ENCODE results near the gene IGSF21.

Gene IGSF21

DNA sequence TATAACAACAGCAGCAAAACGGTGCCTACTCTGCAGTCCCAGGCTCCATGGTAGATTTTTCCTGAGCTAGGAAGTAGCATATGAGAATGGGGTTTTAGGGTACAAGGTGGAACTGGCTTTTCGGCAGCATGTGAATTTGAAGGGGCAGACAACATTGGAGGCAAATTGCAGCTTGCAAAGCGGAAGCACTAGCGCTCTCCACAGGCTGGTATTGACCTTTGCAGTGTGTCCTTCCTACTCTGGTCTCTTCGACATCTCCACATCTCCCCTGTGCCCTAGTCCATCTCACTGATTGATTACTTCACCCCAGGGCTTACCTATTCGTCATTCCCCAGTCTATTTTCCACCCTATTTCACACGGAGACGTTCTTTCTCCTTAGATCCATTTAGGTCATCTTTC, 13.0 kb downstream of the IGSF21 start:
- DNase-seq, result no peak

DNA sequence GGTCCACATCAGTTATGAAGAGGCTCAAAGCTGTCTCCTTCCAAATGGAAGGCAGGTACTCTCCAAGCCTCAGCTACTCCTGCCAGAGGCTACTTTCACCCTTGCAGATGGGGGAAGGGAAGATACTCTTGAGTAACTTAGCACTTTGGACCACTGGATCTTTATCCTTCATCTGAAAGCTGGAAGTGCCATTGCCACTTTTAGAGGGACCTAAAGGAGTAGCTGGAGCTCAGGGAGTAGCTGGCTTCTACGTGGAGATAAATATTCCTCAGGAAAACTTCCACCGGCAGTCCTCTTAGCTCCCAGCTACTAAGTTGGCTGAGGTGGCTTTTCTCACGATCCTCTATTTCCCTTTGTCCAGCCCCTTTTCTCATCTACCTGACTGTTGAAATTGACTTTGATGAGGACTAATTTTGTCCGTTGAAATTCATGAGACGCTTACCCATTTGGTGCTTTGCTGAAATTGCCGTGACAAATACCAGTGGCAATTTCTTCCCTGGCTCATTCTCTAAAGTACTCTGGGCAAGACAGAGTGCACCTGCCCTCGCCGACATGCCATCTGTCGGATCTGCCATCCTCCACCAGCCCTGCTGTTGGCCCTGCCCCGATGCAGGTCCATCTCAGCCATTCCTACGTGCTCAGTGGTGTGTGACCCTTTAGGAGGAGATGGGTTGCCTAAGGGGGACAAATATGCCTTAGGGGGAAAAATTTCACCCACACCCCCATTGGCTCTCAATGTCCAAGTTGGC, 13.6 kb downstream of the IGSF21 start:
- no peak for DNase-seq

DNA sequence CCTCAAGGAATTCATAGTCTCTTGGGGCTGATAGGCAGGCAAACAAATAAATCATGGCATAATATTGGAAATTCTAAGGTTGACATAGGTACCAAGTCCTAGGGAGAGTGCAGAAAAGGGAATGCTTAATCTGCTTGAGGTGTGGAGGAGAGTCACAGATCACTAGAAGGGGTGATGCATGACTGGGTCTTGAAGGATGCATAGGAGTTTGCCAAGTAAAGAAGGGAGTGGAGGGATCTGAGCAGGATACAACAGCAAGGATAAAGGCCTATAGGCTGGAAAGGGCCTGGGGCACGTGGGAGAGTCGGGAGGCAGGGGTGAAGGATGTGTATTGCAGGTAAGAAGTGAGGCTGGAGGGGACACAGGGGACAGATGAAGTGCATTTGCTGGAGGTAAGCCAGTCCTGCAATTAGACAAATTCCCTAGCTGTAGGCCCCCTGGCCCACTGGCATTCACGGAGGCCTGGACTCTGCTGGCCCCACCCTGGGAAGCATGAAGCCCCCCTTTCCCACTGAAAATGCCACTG, 15.9 kb downstream of the IGSF21 start:
- DNase-seq, result no peak

DNA sequence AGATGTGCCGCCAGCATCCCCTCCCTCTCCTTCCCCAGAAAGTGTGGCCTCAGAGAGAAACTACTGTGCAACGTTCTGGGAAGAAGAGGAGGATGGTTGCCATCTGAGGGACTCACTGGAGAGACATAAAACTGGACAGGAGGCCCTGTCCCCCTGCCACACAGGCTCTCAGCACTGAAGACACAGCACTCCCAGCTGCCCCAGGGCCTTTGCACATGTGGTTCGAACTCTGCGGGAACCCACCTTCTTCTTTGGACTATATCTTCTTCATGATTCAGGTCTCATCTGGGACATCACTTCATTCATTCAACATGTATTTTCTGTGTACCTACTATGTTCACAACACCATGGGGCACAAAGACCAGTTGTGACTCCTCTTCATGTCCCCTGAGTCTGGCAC, 17.4 kb downstream of the IGSF21 start:
- DNase-seq, result no peak

DNA sequence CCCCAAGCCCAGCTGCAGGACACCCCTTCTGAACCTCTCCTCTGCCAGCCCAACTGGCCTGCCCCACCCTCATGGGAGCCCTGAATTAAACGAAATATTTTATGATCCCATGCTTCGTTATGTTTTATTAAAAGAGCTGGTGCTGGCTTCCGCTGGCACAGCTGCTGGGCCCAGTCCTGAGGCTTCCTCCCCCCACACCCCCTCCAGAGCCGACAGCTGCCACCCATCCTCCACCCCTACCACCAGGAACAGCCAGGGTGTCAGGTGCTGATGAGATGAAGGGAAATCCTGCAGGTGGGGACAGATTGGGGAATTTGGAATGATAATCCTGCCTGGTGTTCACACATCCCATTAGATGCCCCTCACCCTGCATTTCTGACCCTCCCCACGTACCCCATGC, 19.0 kb downstream of the IGSF21 start:
- DNase-seq, result no peak

DNA sequence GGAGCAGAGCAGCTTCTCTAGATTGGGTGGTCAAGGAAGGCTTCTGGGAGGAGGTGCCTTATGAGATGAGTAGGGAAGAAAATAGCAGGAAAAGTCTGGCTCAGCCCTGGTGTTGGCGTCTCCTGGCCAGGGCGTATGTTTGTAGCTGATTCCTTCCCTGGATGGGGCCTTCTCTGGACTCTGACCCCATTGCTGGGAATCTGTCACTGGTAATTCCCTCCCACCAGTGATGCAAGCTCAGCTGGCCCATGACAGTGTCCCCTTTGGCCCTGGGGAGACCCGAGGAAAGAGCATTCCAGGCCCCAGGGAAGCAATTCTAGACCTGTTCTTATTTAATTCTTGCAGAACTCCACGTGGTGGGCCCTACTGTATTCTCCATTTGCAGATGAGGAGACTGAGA, 20.7 kb downstream of the IGSF21 start:
- no peak for DNase-seq

DNA sequence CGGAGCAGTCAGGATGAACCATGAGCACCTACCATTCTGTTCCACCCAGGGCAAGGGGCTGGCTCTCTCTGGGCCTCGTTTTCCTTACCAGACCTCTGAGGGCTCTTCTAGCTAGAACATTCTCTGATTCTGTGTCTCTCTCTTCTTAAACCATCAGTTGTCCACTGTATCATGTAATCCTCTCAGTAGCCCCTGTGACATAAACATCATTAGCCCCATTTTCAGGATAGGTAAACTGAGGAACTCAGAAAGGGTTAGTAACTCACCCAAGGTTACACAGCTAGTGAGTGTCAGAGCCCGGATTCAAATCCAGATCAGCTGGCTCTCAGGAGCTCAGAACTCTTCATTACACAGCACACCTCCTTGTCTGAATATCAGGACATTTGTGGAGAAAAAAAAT, 22.8 kb downstream of the IGSF21 start:
- DNase-seq, result no peak

DNA sequence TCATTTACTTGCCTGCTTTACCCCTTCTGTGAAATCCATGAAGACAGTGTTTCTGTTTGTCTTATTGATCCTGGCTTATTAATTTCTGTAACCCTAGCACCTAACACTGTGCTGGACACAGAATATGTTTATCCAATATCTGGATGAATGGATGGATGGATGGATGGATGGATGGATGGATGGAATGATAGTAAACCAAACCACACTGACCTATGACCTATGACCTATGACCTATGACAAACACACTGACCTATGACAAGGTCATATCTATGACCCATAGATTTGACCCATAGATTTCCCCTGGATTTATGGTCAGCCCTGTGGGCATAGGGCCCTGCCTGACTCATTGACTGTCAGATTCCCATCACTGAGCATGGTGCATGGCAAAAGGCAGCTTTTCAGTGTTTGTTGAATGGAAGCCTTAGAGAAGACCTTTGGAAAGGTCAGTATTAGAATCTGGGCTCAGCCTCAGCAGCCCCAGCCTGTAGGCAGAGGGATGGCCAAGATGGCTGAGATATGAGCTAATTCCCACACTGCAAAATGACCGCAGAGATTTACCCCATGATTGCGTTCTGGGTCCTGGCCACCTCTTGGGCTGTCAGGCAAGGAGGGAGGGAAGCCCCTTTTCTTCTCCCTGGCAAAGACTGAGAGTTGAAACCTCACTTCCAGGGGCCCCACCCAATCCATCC, 24.6 kb downstream of the IGSF21 start:
- no peak for DNase-seq

DNA sequence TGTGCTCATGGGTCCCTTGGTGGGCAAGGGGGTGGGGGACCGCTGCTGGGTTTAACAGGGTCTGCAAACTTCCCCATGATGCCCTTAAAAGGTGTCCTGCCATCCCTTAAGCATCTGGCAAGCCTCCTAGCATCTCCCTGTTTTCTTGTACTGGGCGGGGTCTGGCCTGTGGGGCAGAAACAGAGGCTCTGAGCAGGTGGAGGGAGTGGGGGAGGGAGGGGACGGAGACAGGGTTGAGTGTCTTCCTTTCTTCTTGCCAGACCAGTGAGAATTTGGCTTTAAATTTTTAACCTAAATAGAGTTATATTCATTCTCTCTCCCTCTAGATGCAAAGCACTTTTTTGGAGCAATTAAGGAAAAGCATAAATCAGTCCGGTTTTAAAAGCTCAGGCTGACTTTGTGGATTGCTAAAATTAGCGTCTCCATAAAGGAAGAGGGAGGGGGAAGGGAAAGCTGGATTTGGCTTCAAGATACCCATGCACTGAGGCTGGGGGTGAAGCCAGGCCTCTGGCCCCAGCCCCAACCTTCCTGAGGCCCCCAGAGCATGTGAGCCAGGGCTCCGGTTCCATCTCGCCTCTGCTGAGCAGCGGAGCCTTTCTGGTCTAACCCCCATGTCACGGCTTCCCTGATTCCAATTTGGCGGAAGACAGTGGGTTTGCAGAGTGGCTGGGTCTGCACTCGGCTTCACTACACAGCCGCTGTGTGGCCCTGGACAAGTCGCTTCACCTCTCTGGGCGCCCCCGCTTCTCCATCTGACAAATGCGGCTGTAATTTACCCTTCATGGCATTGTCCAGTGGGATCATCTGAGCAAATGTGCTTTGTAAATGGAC, 25.3 kb downstream of the IGSF21 start:
- no peak for DNase-seq

DNA sequence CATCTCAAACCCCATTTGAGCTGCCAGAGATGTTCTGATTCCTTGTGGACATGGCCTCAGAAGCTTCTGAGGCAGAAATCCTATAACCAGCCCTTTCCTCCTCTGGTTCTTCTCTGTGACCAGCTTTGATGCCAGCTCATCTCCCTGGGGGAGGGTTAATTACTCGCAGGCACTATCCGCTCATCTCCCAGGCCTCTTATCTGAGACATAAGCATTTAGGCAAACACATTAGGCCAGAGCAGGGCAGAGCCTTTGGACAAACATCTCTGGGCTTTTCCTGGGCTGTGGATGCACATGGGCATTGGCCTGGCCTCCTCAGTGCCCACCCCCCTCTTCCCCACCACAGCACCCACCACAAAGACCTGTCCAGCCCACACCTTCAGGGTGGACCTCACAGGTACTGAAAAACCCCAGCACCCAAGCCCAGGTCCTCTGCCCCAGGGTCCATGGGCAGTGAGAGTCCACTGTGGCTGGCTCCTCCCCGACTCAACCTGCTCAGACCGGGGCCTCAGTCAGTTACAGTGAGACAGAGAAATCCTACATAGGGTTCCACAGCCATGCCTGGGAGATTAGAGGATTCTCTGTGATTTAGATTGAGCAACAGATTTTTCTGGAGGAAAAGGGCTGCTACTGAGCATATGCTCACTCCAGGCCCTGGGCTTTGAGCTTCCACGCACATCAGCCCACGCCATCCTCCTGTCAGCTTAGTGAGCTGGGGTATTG, 26.9 kb downstream of the IGSF21 start:
- DNase-seq, result no peak

DNA sequence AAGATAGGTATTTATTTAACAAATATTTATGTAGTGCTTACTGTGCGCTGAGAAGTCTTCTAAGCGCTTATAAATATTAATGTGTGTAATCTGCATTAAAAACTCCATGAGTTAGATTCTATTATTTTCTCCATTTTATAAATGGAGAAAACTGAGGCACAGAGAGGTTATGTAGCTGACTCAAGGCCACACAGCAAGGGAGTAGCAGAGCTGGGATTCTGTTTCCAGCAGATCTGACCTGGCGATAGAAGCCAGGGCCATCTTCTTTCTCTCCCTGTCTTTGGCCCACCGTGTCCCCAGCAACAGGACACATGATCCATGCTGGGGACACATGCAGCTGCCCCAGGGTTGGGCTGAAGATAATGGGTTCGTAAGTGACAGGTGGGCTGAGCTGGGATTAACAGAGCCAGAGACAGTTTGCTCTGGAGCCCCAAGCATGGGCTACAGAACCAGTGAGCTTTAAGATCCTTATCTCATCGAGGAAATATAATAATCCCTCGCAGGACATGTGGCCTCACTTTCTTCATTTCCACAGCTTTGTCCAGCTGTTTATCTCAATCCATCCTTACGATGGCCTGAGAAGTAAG, 30.3 kb downstream of the IGSF21 start:
- no peak for DNase-seq

DNA sequence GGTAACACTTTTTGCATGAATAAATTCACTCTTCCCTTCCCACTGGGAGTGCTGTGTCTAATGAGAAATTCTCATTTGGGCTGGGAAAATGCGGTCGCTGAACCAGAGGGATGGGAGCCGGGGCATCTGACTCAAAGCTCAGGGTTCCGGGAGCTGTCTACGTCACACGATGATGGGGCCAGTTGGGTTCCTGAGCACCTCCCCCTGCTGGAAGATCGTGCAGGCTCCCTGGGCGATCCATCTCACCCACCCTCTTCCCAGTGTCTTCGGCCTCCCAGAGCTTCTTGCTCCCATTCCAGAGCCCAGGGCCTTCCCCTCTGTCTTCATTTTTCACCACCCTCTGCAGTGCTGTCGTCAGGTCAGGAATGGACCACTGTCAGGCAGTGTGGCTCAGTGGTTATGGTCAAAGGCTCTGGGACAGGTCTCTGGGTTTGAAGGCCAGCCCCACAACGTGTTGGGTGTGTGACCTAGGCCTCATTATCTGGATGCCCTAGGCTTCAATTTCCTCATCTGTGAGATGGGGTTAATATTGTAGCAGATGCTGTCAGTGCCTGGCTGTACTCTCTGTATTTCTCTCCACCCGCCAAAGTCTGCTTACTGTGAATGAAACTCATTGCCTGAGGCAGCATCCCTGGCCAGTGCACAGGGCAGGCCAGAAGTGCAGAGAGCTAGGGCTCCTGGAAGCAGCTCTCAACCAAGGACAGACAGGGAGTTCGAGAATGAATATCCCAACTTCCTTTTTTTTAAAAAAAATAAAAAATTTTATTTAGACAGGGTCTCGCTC, 31.8 kb downstream of the IGSF21 start:
- DNase-seq, result no peak

DNA sequence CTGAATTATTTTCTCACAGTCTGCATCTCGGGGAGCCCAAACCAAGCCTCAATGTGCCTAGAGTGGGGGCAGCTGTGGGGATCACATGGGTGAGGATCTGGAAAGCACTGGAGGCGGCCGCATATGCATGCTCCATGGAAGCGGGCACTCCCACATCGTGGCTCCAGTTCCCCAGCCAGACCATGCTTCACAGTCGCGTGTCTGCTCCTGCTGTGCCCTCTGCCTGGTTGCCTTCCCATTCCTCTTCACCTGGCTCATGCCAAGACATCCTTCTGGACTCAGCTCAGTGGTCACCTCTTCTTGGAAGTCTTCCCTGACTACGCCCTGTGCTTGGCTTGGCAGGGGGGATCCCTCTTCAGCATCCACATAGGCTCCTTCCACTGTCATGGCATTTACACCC, 32.8 kb downstream of the IGSF21 start:
- no peak for DNase-seq

DNA sequence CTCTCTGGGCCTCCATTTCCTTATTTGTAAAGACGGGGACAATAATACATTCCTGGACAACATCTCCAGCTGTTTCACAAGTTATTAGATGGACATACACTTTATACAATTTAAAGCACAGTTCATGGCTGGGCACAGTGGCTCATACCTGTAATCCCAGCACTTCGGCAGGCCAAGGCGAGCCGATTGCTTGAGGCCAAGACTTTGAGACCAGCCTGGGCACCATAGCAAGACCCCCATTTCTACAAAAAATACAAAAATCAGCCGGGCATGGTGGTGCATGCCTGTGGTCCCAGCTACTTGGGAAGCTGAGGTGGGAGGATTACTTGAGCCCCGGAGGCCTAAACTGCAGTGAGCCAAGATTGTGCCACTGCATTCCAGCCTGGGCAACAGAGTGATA, 34.1 kb downstream of the IGSF21 start:
- DNase-seq, result no peak

DNA sequence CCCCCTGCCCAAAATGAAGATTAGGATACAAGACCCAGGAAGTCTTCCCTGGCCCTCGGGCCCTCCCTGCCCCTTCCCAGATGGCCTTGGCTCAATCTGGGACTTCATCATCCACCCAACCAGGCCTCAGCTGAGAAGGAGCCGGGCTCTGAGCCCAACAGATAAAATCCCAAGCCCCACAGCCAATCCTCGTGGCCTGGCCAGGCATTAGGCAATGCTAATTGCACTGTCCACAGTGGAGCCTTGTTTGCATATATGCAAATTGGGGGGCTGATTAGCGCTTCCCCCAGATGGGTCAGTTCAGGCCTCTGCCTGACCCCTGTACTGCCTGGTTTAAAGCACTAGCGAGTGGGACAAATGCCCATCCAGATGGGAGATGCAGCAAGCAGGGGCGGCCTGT, 34.9 kb downstream of the IGSF21 start:
- no peak for DNase-seq

DNA sequence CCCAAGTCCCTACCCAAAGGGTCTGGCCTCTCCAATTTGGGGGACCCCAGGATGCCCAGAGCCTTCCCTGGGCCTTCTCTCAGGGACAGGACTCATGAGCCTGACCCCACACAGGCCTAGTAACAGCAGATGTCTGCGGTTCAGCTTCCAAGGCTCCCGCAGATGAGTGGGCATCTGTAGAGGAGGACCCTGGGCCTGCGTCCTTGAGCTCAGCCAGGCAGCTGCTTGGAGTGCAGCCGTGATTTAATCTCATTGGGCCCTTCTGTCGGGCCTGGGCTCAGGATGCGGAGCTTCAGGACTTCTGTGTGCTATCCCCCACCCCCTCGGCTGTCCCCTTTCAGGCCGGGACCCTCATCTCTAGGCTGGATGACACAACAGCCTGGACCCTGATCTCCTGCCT, 35.4 kb downstream of the IGSF21 start:
- no peak for DNase-seq

DNA sequence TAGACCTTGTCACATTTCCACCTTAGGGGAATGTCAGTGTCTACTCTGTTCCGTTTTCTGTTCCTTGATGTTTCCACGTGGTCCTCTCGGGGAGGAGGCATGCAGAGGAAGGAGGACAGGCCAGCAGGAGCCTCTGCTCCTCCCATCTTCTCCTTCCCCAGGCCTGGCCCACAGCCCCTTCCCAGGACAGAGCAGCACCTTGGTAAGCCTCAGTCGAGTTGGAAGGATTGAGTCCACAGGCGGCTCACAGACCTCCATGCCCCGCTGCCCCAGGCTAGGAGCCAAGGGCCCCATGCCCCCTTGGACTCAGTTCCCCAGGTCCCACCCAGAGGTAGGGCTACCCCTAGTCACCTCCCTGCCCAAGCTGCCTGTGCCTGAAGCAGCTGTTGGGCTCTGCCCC, 36.5 kb downstream of the IGSF21 start:
- DNase-seq, result no peak

DNA sequence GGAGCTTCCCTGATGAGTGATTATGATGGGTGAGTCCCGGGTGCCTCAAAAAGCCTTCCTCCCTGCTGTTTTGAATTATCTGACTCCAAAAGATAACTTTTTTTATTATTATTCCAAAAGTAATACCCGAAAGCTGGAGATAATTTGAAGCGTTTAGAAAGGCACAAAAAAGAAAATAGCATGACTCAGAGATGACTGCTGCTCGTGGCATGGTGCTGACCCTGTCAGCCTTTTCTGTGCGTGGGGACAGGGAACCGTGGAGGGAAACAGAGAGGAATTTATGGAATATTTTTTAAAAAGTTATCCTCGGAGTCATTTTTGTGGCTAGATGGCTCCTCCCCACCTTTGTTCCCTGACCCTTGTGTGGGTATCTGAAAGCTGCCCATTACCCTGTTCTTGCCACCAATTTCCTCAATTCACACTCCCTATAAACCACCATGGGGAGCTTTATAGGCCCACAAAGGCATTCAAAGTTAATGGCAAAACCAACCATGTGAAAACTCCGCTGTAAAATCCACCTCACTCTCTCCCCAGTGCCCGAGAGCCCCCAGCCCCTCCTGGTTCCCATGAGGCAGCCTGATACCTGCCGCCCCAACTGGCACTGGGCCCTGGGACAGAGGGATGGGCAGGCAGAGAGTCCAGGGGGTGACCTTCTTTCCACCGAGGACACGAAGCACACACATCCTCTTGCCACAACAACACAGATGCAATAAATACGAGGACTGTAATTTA, 37.5 kb downstream of the IGSF21 start:
- DNase-seq, result no peak

DNA sequence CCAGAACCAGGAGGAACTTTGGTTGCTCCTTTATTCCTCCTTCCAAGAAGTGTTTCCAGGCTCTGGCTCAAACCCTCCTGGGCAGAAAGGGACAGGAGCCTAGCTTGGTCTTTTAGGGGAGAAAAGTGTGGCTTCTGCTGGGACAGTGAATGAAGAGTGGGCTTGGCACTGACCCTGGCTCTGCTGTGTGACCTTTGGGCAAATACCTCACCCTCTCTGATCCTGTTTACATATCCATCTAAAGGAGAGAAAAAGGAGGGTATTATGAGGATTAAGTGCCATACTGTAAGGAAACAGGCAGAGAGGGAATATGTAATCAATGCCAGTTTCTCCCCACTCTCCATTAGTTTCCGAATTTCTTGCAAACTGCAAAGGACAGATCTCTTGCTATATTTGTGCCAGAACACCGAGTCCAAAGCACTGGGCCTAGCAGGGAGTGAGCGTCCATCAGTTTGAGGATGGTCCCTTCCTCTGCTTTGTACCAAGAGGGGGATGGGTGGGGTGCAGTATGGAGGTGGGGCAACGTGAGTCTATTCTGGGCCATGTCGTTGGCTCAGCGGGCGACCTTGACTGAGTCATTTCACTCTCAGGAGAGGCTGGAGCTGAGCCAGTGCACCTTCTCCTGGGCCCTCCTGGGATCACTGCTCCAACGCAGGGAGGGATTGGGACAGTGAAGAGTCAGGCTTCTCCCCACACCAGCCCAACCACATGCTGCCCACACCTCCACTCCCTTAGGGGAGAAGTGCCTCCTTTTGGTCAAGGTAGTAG, 38.4 kb downstream of the IGSF21 start:
- DNase-seq, result no peak

DNA sequence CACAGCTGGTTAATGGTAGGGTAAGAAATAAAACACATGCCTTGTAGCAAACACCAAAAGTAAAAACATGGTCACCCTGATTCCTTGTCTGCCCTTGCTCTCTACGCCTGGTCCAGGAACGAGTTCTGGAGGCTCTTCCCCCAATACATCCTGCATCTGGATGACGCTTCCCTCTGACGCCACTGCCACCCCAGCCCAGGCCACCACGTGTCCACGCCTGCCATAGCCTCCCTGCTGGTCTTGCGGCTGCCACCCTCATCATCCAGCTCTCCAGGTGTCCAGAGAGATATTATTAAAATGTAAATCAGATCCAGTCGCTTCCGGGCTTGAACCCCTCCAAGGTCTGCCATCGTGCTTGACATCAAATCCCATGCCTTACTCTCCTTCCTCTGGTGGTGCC, 39.3 kb downstream of the IGSF21 start:
- no peak for DNase-seq

All from activated CD4-positive, alpha-beta T cell treated with anti-CD3 and anti-CD28 coated beads, Interleukin-2, amount 50 U/mL, for 1 hour (primary cell).